ENCODE measurements around the gene EYA4.

EYA4 gene

GRCh38 chr6:133358574-133359150, 117.5 kb downstream of the EYA4 start:
- Histone ChIP-seq H3K9ac (ENCODE audit: low read length) (no peak overlapping the region), H3K27me3 (ENCODE audit: control insufficient read depth in 1 of 2, insufficient read depth in 2 of 2, low read length in 2 of 2) (no peaks in the 10 kb centered on the region), H3K36me3 (ENCODE audit: insufficient read depth, low read length) (no peaks in the 10 kb centered on the region), H3K9me3 (ENCODE audit: low read length) (no peaks in the 10 kb centered on the region), H3K4me1 (ENCODE audit: insufficient read depth, low read length) (no peaks in the 10 kb centered on the region), H3K4me3 (ENCODE audit: low read depth in 1 of 2, low read length in 2 of 2) (no peak overlapping the region), H3K27ac (ENCODE audit: low read depth, low read length) (no peak overlapping the region)

DNA sequence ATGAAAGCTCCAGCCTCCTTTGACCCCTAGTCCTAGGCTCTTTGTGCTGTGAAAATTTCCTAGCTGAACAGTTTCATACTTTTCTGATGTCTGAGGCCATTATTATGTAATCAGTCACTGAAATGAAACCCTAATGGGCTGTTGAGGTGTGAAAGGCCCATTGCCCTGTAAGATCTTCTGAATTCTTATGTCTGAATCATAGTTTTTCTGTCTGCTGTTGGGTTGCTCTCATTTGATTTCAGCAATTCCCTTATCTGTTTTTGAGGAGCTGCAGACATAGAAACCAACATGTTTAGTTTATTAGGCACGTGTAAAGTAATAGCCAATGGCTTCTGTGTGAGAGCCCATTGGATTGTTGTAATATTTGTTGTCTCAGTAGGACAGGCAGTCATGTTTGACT, 118.1 kb downstream of the EYA4 start:
- Histone ChIP-seq H3K27me3 (ENCODE audit: control insufficient read depth in 1 of 2, insufficient read depth in 2 of 2, low read length in 2 of 2) (no peaks in the 10 kb centered on the region), H3K27ac (ENCODE audit: low read depth, low read length) (no peak overlapping the region), H3K9ac (ENCODE audit: low read length) (no peak overlapping the region), H3K4me3 (ENCODE audit: low read depth in 1 of 2, low read length in 2 of 2) (no peak overlapping the region), H3K36me3 (ENCODE audit: insufficient read depth, low read length) (no peaks in the 10 kb centered on the region), H3K9me3 (ENCODE audit: low read length) (no peaks in the 10 kb centered on the region), H3K4me1 (ENCODE audit: insufficient read depth, low read length) (no peaks in the 10 kb centered on the region)

DNA sequence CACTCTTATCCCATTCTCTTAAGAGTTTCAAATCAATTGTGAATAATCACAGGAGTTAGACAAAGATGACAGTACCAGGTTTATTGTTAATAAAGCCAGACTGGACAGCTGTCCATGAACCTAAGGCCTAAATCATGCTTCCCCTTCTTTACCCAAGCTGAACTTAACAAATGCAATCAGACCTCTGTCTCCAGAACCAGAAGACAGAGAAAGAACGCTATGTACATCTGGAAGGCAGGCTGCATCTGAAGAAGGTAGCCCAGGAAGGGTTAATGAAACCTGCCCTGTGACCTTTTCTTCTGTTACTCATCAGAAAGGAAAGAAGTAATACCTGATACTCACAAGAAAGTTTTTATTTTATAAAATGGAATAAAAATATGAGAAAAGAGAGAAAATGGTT, 118.6 kb downstream of the EYA4 start:
- no peak overlapping the region for H3K27ac ChIP-seq (ENCODE audit: low read depth, low read length)

DNA sequence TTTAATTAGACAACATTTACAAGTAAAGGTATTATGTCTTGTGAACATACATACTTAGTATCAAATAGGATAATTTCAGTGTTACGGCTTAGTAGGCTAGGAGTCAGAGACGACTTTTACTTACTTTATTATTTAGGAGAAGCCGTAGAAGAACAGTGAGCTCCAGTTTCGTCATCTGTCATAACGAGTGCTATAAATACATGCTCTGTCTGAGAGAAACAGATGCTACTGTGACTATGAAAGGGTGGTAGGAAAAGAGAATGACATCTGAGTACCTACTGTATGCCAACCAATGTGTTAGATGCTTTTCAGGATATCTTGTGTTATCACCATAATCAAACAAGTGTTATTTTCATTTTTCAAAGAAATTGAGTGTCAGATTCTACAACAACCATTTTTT, 119.0 kb downstream of the EYA4 start:
- Histone ChIP-seq H3K36me3 (ENCODE audit: insufficient read depth, low read length) (no peaks in the 10 kb centered on the region), H3K4me3 (ENCODE audit: low read depth in 1 of 2, low read length in 2 of 2) (no peak overlapping the region), H3K27ac (ENCODE audit: low read depth, low read length) (no peak overlapping the region), H3K9me3 (ENCODE audit: low read length) (no peaks in the 10 kb centered on the region), H3K27me3 (ENCODE audit: control insufficient read depth in 1 of 2, insufficient read depth in 2 of 2, low read length in 2 of 2) (no peaks in the 10 kb centered on the region), H3K4me1 (ENCODE audit: insufficient read depth, low read length) (no peaks in the 10 kb centered on the region), H3K9ac (ENCODE audit: low read length) (no peak overlapping the region)

More for the DNA sequence above, 118.6 kb downstream of the EYA4 start:
- no peaks in the 10 kb centered on the region for H3K36me3 ChIP-seq (ENCODE audit: insufficient read depth, low read length)
- no peaks in the 10 kb centered on the region for H3K27me3 ChIP-seq (ENCODE audit: control insufficient read depth in 1 of 2, insufficient read depth in 2 of 2, low read length in 2 of 2)
- no peak overlapping the region for H3K4me3 ChIP-seq (ENCODE audit: low read depth in 1 of 2, low read length in 2 of 2)
- no peak overlapping the region for H3K9ac ChIP-seq (ENCODE audit: low read length)
- no peaks in the 10 kb centered on the region for H3K4me1 ChIP-seq (ENCODE audit: insufficient read depth, low read length)
- H3K9me3 ChIP-seq (ENCODE audit: low read length), result no peaks in the 10 kb centered on the region

DNA sequence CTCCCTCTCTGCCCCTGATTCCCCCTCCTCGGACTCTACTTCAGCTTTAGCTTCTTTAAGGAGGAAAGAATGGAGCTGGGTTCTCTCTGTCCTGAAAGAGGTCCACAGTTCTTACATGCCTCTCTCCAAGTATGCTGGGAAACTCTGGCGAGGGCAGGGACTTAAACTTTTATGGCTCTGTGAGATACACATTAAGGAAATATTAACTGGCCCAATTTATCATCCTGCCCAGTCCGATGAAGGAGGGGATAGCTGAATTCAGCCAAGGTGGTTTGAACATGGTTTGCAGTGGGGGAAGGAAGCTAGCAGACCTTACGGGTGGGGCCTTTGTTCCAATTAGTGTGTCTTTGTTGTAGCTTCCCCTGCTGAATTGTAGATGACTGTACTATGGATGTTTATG, 121.7 kb downstream of the EYA4 start:
- no peak overlapping the region for H3K4me3 ChIP-seq (ENCODE audit: low read depth in 1 of 2, low read length in 2 of 2)
- H3K27ac ChIP-seq (ENCODE audit: low read depth, low read length), result no peak overlapping the region
- no peak overlapping the region for H3K9ac ChIP-seq (ENCODE audit: low read length)
- no peaks in the 10 kb centered on the region for H3K9me3 ChIP-seq (ENCODE audit: low read length)
- H3K27me3 ChIP-seq (ENCODE audit: control insufficient read depth in 1 of 2, insufficient read depth in 2 of 2, low read length in 2 of 2), result no peaks in the 10 kb centered on the region
- no peaks in the 10 kb centered on the region for H3K4me1 ChIP-seq (ENCODE audit: insufficient read depth, low read length)
- no peaks in the 10 kb centered on the region for H3K36me3 ChIP-seq (ENCODE audit: insufficient read depth, low read length)

DNA sequence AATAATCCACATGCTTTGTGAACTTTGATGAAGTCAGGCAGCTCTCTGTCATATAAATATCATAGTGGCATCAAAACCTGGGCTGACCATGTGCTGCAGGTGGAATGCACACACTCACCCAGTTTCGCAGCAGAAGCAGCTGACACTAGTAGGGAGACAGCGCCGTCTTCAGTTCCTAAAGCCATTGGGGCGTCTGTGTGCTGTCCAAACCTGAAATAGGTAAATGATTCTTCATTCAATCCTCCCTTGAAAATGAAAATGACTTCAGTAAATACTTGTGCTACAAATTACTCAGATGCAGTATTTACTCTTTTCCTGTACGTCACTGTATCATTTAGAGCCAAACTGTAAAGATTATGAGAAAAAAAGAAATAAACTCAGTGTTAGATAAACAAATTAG, 127.5 kb downstream of the EYA4 start:
- Histone ChIP-seq H3K9me3 (ENCODE audit: low read length) (no peaks in the 10 kb centered on the region), H3K36me3 (ENCODE audit: insufficient read depth, low read length) (no peaks in the 10 kb centered on the region), H3K4me3 (ENCODE audit: low read depth in 1 of 2, low read length in 2 of 2) (no peak overlapping the region), H3K27me3 (ENCODE audit: control insufficient read depth in 1 of 2, insufficient read depth in 2 of 2, low read length in 2 of 2) (no peaks in the 10 kb centered on the region), H3K9ac (ENCODE audit: low read length) (no peak overlapping the region), H3K27ac (ENCODE audit: low read depth, low read length) (no peak overlapping the region), H3K4me1 (ENCODE audit: insufficient read depth, low read length) (no peaks in the 10 kb centered on the region)

GRCh38 chr6:133369773-133370272, 128.7 kb downstream of the EYA4 start:
- no peaks in the 10 kb centered on the region for H3K36me3 ChIP-seq (ENCODE audit: insufficient read depth, low read length)
- H3K27me3 ChIP-seq (ENCODE audit: control insufficient read depth in 1 of 2, insufficient read depth in 2 of 2, low read length in 2 of 2), result no peaks in the 10 kb centered on the region
- no peaks in the 10 kb centered on the region for H3K4me1 ChIP-seq (ENCODE audit: insufficient read depth, low read length)
- H3K27ac ChIP-seq (ENCODE audit: low read depth, low read length), result no peak overlapping the region
- no peak overlapping the region for H3K4me3 ChIP-seq (ENCODE audit: low read depth in 1 of 2, low read length in 2 of 2)
- no peaks in the 10 kb centered on the region for H3K9me3 ChIP-seq (ENCODE audit: low read length)
- no peak overlapping the region for H3K9ac ChIP-seq (ENCODE audit: low read length)

DNA sequence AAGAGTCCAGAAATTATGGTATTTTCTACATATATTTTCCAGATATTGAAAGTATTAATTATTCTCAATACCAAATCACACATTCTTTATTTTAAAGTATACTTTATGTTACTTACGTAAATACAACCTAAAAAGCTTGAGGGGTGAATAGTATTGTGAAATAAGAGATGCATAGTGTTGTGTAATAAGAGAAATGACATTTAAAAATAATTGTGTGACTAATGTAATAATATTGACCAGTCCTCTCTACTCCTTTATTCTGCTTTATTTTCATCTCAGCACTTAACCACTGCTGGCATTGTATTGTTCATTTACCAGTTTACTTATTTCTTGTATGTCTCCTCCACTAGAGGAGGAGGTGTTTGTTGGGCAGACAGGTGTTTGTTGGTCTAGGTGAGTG, 135.6 kb downstream of the EYA4 start:
- H3K4me1 ChIP-seq (ENCODE audit: insufficient read depth, low read length), result no peaks in the 10 kb centered on the region
- no peak overlapping the region for H3K9ac ChIP-seq (ENCODE audit: low read length)
- no peaks in the 10 kb centered on the region for H3K9me3 ChIP-seq (ENCODE audit: low read length)
- H3K27me3 ChIP-seq (ENCODE audit: control insufficient read depth in 1 of 2, insufficient read depth in 2 of 2, low read length in 2 of 2), result no peaks in the 10 kb centered on the region
- no peaks in the 10 kb centered on the region for H3K36me3 ChIP-seq (ENCODE audit: insufficient read depth, low read length)
- H3K27ac ChIP-seq (ENCODE audit: low read depth, low read length), result no peak overlapping the region
- H3K4me3 ChIP-seq (ENCODE audit: low read depth in 1 of 2, low read length in 2 of 2), result no peak overlapping the region

- Histone ChIP-seq H3K4me1 (ENCODE audit: insufficient read depth, low read length) (no peaks in the 10 kb centered on the region), H3K4me3 (ENCODE audit: low read depth in 1 of 2, low read length in 2 of 2) (no peak overlapping the region), H3K9me3 (ENCODE audit: low read length) (no peaks in the 10 kb centered on the region), H3K36me3 (ENCODE audit: insufficient read depth, low read length) (no peaks in the 10 kb centered on the region), H3K27me3 (ENCODE audit: control insufficient read depth in 1 of 2, insufficient read depth in 2 of 2, low read length in 2 of 2) (no peaks in the 10 kb centered on the region), H3K9ac (ENCODE audit: low read length) (no peak overlapping the region), H3K27ac (ENCODE audit: low read depth, low read length) (no peak overlapping the region)
Measured at GRCh38 chr6:133377219-133377618, 136.1 kb downstream of the EYA4 start.

- H3K9ac ChIP-seq (ENCODE audit: low read length), result no peak overlapping the region
- no peak overlapping the region for H3K27ac ChIP-seq (ENCODE audit: low read depth, low read length)
- no peaks in the 10 kb centered on the region for H3K36me3 ChIP-seq (ENCODE audit: insufficient read depth, low read length)
- no peak overlapping the region for H3K4me3 ChIP-seq (ENCODE audit: low read depth in 1 of 2, low read length in 2 of 2)
- H3K9me3 ChIP-seq (ENCODE audit: low read length), result no peaks in the 10 kb centered on the region
- no peaks in the 10 kb centered on the region for H3K4me1 ChIP-seq (ENCODE audit: insufficient read depth, low read length)
- H3K27me3 ChIP-seq (ENCODE audit: control insufficient read depth in 1 of 2, insufficient read depth in 2 of 2, low read length in 2 of 2), result no peaks in the 10 kb centered on the region
Measured at GRCh38 chr6:133380047-133380446, 138.9 kb downstream of the EYA4 start.

DNA sequence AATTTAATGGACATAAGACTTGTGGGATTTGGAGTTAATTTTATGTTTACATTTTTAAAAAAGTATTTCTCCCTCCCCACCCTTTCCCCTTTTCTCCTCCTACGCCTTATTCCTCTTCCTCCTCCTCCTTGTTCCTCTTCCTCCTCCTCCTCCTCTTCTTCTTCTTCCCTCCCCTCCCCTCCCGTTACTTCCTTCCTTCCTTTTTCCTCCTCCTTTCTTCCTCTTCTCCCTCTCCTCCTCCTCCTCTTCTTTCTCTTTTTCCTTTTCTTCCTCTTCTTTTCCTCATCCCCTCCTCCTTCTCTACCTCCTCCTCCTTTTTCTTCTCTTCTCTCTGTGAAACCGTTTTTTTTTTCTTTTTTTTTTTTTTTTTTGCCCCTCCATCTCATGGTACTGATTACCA, 139.6 kb downstream of the EYA4 start:
- Histone ChIP-seq H3K36me3 (ENCODE audit: insufficient read depth, low read length) (no peaks in the 10 kb centered on the region), H3K9me3 (ENCODE audit: low read length) (no peaks in the 10 kb centered on the region), H3K27ac (ENCODE audit: low read depth, low read length) (no peak overlapping the region), H3K4me1 (ENCODE audit: insufficient read depth, low read length) (no peaks in the 10 kb centered on the region), H3K9ac (ENCODE audit: low read length) (no peak overlapping the region), H3K4me3 (ENCODE audit: low read depth in 1 of 2, low read length in 2 of 2) (no peak overlapping the region), H3K27me3 (ENCODE audit: control insufficient read depth in 1 of 2, insufficient read depth in 2 of 2, low read length in 2 of 2) (no peaks in the 10 kb centered on the region)

DNA sequence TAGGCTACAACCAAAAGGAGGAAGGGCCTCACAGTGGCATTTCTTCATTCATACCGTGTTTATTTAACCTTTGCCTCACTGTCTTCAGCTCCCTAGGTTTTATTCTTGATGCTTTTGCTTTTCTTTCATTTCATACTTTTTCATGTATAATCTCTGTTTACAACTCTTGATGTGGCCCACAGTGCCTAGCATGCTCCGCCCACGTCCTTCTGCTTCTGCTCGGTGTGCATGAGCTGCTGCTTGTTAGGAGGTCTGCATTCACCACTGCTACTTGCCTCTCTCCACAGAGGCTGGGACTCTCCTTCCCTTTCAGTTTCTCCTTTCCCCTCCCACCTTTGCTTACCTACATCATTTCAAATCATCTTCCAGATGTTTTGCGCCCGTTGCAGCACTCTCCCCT, 147.6 kb downstream of the EYA4 start:
- Histone ChIP-seq H3K36me3 (ENCODE audit: insufficient read depth, low read length) (no peaks in the 10 kb centered on the region), H3K9ac (ENCODE audit: low read length) (no peak overlapping the region), H3K4me3 (ENCODE audit: low read depth in 1 of 2, low read length in 2 of 2) (no peak overlapping the region), H3K4me1 (ENCODE audit: insufficient read depth, low read length) (no peaks in the 10 kb centered on the region), H3K9me3 (ENCODE audit: low read length) (no peaks in the 10 kb centered on the region), H3K27me3 (ENCODE audit: control insufficient read depth in 1 of 2, insufficient read depth in 2 of 2, low read length in 2 of 2) (no peaks in the 10 kb centered on the region), H3K27ac (ENCODE audit: low read depth, low read length) (no peak overlapping the region)

Data from muscle layer of colon (tissue), 2 donors.